ENCODE measurements around the gene RFX8.

- no peak for TF ChIP-seq CTCF (IDR thresholded peaks at IDR 0.05)
- TF ChIP-seq POLR2A (IDR thresholded peaks at IDR 0.05; ENCODE audit: low read depth) = no peak
Measured at GRCh38 chr2:101400506-101401325, 74.2 kb downstream of the RFX8 start.

All from esophagus muscularis mucosa (tissue), 3 donors.